Adipose tissue (tissue), 3 donors: ENCODE results near the gene ZSCAN29. TPM values are rescaled to one million over a fixed set of nuclear protein-coding genes. Genes with fewer than 3 reads are reported as not detected.

Experiments
- H3K27ac ChIP-seq: one replicate; pipeline ENCODE4 v1.5.1; 2013; ENCODE audit warnings: low read depth, low read length
- WGBS, 3 donors: extraction: QIAGEN DNeasy Blood & Tissue Kit; methylation state at CpG; one replicate each; pipeline ENCODE4 v1.1.7; 2013; 5-methylcytosine and 5-hydroxymethylcytosine counted together
- polyA plus RNA-seq, 3 donors: library from polyadenylated mRNA; stranded (reverse); fragments of 200-250 nt; gene quantifications; one replicate each; pipeline ENCODE4 v1.2.3, GENCODE V29; 2013
- donor health status: healthy with polysubstance abuse.
- donor health status: Bipolar disorder and iron deficiency.
- donor health status: healthy.

Gene ZSCAN29
- polyA plus RNA-seq, 3 donors = 6.1 to 8.7 (median 6.3) TPM

GRCh38 chr15:43361313-43361903 is 9.4 kb downstream of the ZSCAN29 start:
- WGBS, 3 donors = 97 to 99% (median 98%) methylated on average over 7 of the region's 7 CpGs
- H3K27ac ChIP-seq = no peak overlapping the region

DNA sequence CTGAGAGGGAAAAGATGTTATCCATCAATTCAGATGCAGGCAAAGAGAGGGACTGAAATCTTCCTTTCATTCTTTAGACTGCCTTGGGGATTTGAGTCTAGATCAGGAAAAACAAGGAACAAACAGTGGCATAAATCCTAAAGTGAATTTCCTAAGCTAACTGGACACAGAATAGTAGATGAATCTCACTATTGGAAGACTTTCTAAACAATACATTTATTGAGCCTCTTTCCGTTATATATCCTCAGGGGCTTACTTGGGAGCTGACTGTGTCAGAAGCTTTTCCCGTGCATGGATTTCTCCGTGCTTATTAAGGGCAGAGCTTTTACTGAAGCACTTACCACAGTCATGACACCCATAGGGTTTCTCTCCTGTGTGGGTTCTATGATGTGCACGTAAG is 10.0 kb downstream of the ZSCAN29 start:
- H3K27ac ChIP-seq = no peak overlapping the region
- WGBS, 3 donors = 84 to 95% (median 91%) methylated on average over 4 of the region's 4 CpGs

- H3K27ac ChIP-seq = no peak overlapping the region
- whole genome bisulfite sequencing, 3 donors = 83 to 95% (median 89%) methylated on average over 2 of the region's 2 CpGs
Observed at GRCh38 chr15:43352693-43353382, 18.0 kb downstream of the ZSCAN29 start.

GRCh38 chr15:43347114-43347513 is 23.7 kb downstream of the ZSCAN29 start:
- H3K27ac ChIP-seq = no peak overlapping the region
- WGBS, 3 donors = 83 to 90% (median 89%) methylated on average over 3 of the region's 3 CpGs

DNA sequence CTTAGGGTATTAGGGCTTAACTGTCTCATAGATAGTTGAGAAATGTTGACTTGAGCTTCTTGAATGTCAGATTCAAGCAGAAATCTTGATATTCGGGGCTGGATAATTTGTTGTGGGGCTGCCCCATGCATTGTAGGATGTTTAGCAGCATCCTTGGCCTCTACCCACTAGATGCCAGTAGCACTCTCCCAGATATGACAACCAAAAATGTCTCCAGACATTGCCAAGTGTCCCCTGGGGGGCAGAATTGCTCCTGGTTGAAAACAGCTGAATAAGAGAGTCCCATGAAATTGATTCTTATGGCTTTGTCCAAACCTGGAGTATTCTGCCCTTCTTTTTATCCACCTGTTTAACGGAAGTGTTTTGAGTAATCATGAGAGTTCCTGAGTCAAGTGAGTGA is 24.5 kb downstream of the ZSCAN29 start:
- H3K27ac ChIP-seq = no peak overlapping the region
- 83 to 94% (median 91%) methylated on average over 2 of the region's 2 CpGs for WGBS, 3 donors

DNA sequence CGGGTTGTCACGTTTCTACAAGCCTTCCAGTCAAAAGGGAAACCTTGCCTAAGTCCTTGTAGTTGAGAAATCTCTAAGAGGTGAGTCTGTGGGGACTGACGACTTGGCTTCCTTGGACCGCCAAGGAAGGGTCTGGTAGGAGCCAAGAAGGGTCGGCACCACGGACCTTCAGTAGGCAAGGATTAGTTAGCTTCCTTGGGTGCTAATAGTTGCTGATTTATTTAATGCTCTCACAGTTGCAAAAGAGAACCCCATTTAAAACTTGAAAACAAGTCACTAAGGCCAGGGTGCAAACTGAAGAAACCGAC is 40.1 kb downstream of the ZSCAN29 start:
- no peak overlapping the region for H3K27ac ChIP-seq
- 2 to 6% (median 3%) methylated on average over 7 of the region's 7 CpGs for WGBS, 3 donors

DNA sequence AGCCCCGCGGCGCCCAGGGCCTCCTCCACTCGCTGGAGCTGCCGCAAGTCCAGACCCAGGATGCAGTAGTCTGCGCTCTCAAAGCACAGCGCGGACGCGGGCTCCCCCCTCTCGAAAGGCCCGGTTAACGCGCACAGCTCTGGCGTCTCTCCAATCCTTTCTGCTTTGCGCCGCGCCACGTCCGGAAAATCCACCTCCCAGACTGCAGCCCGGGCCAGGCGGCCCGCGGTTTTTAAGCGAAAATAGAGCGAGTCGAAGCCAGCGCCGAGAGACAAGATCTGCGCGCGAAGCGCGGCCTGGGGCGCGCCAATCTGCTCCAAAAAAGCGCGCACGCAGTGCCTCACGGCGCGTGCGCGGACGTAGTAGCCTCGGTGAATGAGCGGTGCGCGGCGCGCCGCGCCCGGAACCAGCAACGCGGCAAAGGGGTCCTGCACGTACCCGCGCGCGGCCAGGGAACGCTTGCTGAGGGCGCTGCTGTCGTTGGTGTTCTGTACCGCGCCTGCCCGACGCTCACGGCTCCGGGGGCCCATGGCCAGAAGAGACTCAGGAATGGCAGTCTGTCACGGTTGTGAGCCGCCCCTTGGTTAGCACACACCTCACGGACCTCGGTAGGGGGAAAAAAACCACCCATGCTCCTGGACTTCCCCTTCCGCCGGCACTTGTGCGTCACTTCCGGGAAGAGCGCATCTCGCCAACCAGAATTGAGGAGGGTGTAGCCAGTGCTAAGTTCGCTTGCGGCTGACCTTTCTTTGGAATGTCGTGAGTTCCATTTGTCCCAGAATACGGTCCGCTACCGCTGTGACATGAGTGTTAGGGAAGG is 40.7 kb downstream of the ZSCAN29 start, which contains the start of gene LCMT2:
Gene LCMT2, minus strand, starts transcription at position 614 of the 820 bp plus-strand sequence. Its CDS starts 84 bp downstream, at position 530.
- peak within 1 kb of the TSS; percentile 91 for H3K27ac ChIP-seq
- 0 to 1% (median 0%) methylated on average over 75 to 86 of the region's 86 CpGs for WGBS, 3 donors

DNA sequence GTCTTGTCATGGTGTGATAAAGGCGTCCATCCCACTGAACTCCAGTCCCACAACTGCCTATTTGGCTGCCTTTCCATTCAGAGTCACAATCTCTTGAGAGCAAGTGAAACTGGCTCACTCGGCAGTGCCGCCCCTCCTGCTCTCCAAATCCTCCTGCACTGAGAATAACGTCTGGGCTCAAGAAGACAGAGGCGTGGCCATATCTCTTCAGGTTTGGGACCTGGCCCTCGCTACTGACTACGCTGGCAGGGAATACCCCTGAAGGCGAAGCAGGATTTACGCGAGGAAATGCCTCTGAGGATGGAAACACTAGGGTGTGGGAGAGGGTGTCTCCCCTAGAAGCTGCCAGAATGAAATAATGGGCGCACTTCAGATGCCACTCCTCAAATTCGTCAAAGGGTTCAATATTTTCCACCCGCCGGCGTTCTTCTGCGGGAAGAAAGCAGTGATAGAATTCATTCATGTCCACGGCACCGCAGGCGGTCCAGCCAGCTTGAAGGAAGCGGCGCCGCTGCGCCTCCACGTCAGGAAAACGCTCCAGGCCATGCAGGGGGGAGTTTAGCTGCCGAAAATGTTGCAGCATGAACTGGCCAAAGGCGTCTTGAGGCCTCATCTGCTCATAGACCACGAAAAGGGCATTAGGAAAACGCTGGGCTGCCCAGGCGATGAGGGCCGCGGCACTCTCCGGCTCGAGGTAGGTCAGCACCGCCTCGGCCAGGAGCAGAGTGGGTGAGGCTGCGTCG is 41.5 kb downstream of the ZSCAN29 start:
- WGBS, 3 donors = 13 to 20% (median 16%) methylated on average over 34 to 38 of the region's 38 CpGs
- peak overlapping the region; percentile 91 for H3K27ac ChIP-seq

- H3K27ac ChIP-seq = no peak overlapping the region
- 69 to 70% (median 69%) methylated on average over 6 of the region's 6 CpGs for WGBS, 3 donors
Observed at GRCh38 chr15:43325039-43325684, 45.7 kb downstream of the ZSCAN29 start.

DNA sequence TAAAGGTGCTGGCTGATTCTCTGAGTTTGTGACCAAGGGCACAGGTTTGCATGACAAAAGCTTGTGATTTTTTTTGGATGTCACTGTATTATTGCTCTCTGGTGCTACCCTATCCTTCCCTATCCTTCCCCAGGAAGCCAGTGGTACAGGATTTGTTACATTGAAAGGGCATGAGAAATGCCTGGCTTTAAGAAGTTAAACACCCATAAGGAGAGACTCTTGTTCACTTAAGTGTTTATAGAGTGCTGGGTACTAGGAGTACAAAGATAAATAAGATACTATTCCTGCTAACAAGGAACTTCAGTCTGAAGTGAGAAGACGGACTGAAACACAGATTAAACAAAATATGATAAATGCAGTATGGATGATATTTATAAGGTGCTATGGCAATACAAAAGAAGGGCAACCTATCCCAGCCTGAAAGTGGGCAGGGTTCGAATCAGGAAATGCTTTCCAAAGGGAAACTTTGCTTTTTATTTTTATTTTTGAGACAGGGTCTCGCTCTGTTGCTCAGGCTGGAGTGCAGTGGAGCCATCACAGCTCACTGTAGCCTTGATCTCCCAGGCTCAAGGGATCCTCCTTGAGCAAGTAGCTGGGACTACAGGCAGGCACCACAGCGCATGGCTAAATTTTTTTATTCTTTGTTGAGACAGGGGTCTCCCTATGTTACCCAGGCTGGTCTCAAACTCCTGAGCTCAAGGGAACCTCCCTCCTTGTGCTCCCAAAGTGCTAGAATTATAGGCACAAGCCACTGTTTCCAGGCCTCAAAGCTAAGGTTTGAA is 51.7 kb downstream of the ZSCAN29 start:
- 78 to 89% (median 82%) methylated on average over 4 of the region's 4 CpGs for WGBS, 3 donors
- H3K27ac ChIP-seq = no peak overlapping the region

DNA sequence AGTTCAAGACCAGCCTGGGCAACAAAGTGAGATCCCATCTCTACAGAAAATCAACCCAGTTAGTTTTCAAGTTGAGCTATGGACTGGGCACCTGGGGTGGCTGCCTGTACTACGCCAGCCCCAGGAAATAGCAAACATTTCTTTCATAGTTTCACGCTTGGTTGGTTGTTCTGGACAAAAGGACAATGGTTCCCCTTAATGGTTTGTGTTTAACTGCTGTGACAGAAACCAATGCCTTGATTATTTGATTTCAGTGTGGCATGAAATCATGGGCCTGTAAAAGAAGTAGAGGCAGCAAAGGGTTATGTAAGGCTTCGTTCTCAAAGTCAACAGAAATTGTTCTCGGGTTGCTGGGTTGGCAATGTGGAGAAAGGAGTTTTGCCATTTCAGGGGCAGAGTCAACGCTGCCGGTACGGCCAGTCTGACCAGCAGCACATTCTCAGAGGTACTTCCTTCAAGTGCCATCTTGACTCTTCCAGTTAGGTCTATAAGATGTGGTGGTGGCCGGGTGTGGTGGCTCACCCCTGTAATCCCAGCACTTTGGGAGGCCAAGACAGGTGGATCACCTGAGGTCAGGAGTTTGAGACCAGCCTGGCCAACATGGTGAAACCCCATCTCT is 53.2 kb downstream of the ZSCAN29 start:
- WGBS, 3 donors = 76 to 93% (median 86%) methylated on average over 8 of the region's 8 CpGs
- H3K27ac ChIP-seq = no peak overlapping the region

GRCh38 chr15:43316971-43317346 is 53.9 kb downstream of the ZSCAN29 start:
- H3K27ac ChIP-seq = no peak overlapping the region

GRCh38 chr15:43316016-43316970 is 54.5 kb downstream of the ZSCAN29 start:
- H3K27ac ChIP-seq = no peak overlapping the region
- 37 to 56% (median 40%) methylated on average over 6 of the region's 6 CpGs for WGBS, 3 donors

More at GRCh38 chr15:43316971-43317346, 53.9 kb downstream of the ZSCAN29 start:
- WGBS, 3 donors = 71 to 88% (median 75%) methylated on average over 1 of the region's 1 CpG

GRCh38 chr15:43314171-43314570 is 56.7 kb downstream of the ZSCAN29 start:
- H3K27ac ChIP-seq = no peak overlapping the region
- WGBS, 3 donors = 68 to 79% (median 70%) methylated on average over 3 of the region's 3 CpGs

DNA sequence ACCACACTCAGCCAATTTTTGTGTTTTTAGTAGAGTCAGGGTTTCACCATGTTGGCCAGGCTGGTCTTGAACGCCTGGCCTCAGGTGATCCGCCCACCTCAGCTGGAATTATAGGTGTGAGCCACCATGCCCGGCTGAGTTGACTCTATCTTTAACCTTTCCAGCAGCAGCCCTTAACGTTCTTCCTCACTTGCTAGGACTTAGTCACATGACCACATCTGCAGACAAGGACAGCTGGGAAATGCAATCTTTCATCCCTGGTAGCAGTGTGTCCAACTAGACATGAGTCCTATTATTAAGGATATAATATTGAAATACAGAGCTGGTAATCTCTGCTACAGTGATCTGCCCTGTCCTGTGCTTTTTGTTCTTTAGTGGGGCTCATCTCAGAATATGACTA is 58.5 kb downstream of the ZSCAN29 start:
- H3K27ac ChIP-seq = no peak overlapping the region
- 49 to 69% (median 67%) methylated on average over 4 of the region's 4 CpGs for WGBS, 3 donors
